DOHH2 (cell line): ENCODE data around the gene RXRA.
"Not testable (repeated sequence)": the region's sequence is repeated elsewhere in the genome, so short reads cannot be mapped to it uniquely, and the experiment has no call there.

Source experiments
- CTCF ChIP-seq: fragments of 200-600 bp; sonication (generic); IDR thresholded peaks from one replicate; pipeline ENCODE4 v1.5.1; 2014; ENCODE audit warnings: antibody characterized with exemption, mild to moderate bottlenecking, low read depth, low read length; ENCODE audit not compliant: poor library complexity, severe bottlenecking
- EZH2phosphoT487 ChIP-seq: fragments of 200-600 bp; sonication (generic); IDR thresholded peaks from 2 replicates; pipeline ENCODE4 v1.6.1; 2017; ENCODE audit warnings: borderline replicate concordance, mild to moderate bottlenecking, antibody characterized with exemption, low read length, moderate library complexity, mixed read lengths

- not testable (repeated sequence) for TF ChIP-seq CTCF, EZH2phosphoT487
Measured at GRCh38 chr9:134308639-134309220, 17.5 kb upstream of the RXRA start.
